ENCODE measurements around the gene CYSTM1. TPM values are rescaled to one million over a fixed set of nuclear protein-coding genes. Genes with fewer than 3 reads are reported as not detected.

CYSTM1 gene
- total RNA-seq, 1 experiment from 2014 or later, result 43.3 TPM

- POLR2A ChIA-PET (ENCODE audit: unreplicated experiment), result no interaction called here
- Histone ChIP-seq H3K9me3 (ENCODE audit: low read length) (no peaks in the 10 kb centered on the region), H4K20me1 (ENCODE audit: low read length) (no peaks in the 10 kb centered on the region), H3K36me3 (ENCODE audit: low read depth, low read length) (no peaks in the 10 kb centered on the region), H3K27ac (ENCODE audit: low read length) (no peak overlapping the region), H3K27me3 (ENCODE audit: low read length) (no peaks in the 10 kb centered on the region), H3F3A (ENCODE audit: low read length, unreplicated experiment) (no peaks in the 10 kb centered on the region), H3K9me2 (replicated peaks; ENCODE audit: low read length) (no peaks in the 10 kb centered on the region), H3K4me3 (ENCODE audit: low read length) (no peak overlapping the region), H3K9ac (ENCODE audit: low read length) (no peak overlapping the region), H3K4me1 (ENCODE audit: insufficient read depth, low read length) (peaks cover 12% of the 10 kb centered on the region; the same call in 1 of the 2 replicates), H3K79me2 (ENCODE audit: low read length) (no peaks in the 10 kb centered on the region), H2AFZ (ENCODE audit: low read length) (no peak overlapping the region), H3K4me2 (ENCODE audit: low read length) (no peak overlapping the region)
- no peak for ATAC-seq
- CTCF ChIA-PET, result no interaction called here
- no peak for DNase-seq
- no TSS peak for BruUV-seq (replicated peaks)
- no peak for TF ChIP-seq EZH2 (IDR thresholded peaks at IDR 0.05; ENCODE audit: low read length, unreplicated experiment)
- TF ChIP-seq CTCF (conservative IDR thresholded peaks at IDR 0.05; ENCODE audit: low read depth, low read length), result no peak
- no peak for TF ChIP-seq EZH2phosphoT487 (IDR thresholded peaks at IDR 0.05; ENCODE audit: borderline replicate concordance, low read length)
- intact Hi-C loops (cut with micrococcal nuclease), result no loop called here
Measured at GRCh38 chr5:140162275-140162674, 12.7 kb upstream of the CYSTM1 start.

- POLR2A ChIA-PET (ENCODE audit: unreplicated experiment), result no interaction called here
Measured at GRCh38 chr5:140162781-140163180, 12.2 kb upstream of the CYSTM1 start.

More at GRCh38 chr5:140162781-140163180, 12.2 kb upstream of the CYSTM1 start:
- H3K4me1 ChIP-seq (ENCODE audit: insufficient read depth, low read length), result peaks cover 13% of the 10 kb centered on the region; the same call in 1 of the 2 replicates
- H3K4me2 ChIP-seq (ENCODE audit: low read length), result no peak overlapping the region
- H3K9me3 ChIP-seq (ENCODE audit: low read length), result no peaks in the 10 kb centered on the region
- H3K9ac ChIP-seq (ENCODE audit: low read length), result no peak overlapping the region
- TF ChIP-seq EZH2phosphoT487 (IDR thresholded peaks at IDR 0.05; ENCODE audit: borderline replicate concordance, low read length) (no peak), CTCF (conservative IDR thresholded peaks at IDR 0.05; ENCODE audit: low read depth, low read length) (no peak), EZH2 (IDR thresholded peaks at IDR 0.05; ENCODE audit: low read length, unreplicated experiment) (no peak)
- no peak for DNase-seq
- H3K27me3 ChIP-seq (ENCODE audit: low read length), result no peaks in the 10 kb centered on the region
- no peaks in the 10 kb centered on the region for H3F3A ChIP-seq (ENCODE audit: low read length, unreplicated experiment)
- BruUV-seq (replicated peaks), result no TSS peak
- no peaks in the 10 kb centered on the region for H3K79me2 ChIP-seq (ENCODE audit: low read length)
- intact Hi-C loops (cut with micrococcal nuclease), result no loop called here
- no peak for ATAC-seq
- H2AFZ ChIP-seq (ENCODE audit: low read length), result no peak overlapping the region
- no peak overlapping the region for H3K4me3 ChIP-seq (ENCODE audit: low read length)
- no peaks in the 10 kb centered on the region for H3K36me3 ChIP-seq (ENCODE audit: low read depth, low read length)
- H3K9me2 ChIP-seq (replicated peaks; ENCODE audit: low read length), result no peaks in the 10 kb centered on the region
- no peaks in the 10 kb centered on the region for H4K20me1 ChIP-seq (ENCODE audit: low read length)
- H3K27ac ChIP-seq (ENCODE audit: low read length), result no peak overlapping the region
- CTCF ChIA-PET, result no interaction called here
